Fibroblast of lung (primary cell): ENCODE data around the gene COL24A1. TPM values are rescaled to one million over a fixed set of nuclear protein-coding genes. Genes with fewer than 3 reads are reported as not detected.

Experiments
- DNase-seq, 2 donors: peaks; one replicate each; pipeline versions ENCODE4 v3.0.0 to v3.0.0-alpha.2; 2010; ENCODE audit warnings: low read depth in 2 of 2
- H2AFZ ChIP-seq: 2 replicates; pipeline ENCODE4 v1.5.1; 2012; ENCODE audit warnings: low read length, control low read depth, inconsistent platforms
- H3K27ac ChIP-seq: 2 replicates; pipeline ENCODE4 v1.5.1; 2011; ENCODE audit warnings: low read length, control low read depth; ENCODE audit not compliant: insufficient read depth
- H3K27me3 ChIP-seq: 2 replicates; pipeline ENCODE4 v1.5.1; 2011; ENCODE audit warnings: mild to moderate bottlenecking, low read length; ENCODE audit not compliant: control insufficient read depth, insufficient read depth
- H3K36me3 ChIP-seq: 2 replicates; pipeline ENCODE4 v1.5.1; 2011; ENCODE audit warnings: low read length; ENCODE audit not compliant: control insufficient read depth, insufficient read depth
- H3K4me1 ChIP-seq: 2 replicates; pipeline ENCODE4 v1.5.1; 2011; ENCODE audit warnings: low read length; ENCODE audit not compliant: control insufficient read depth, insufficient read depth; ENCODE audit errors: extremely low read depth
- H3K4me2 ChIP-seq: 2 replicates; pipeline ENCODE4 v1.5.1; 2011; ENCODE audit warnings: low read length, control low read depth; ENCODE audit not compliant: insufficient read depth; ENCODE audit errors: extremely low read depth
- H3K4me3 ChIP-seq, 4 experiments: fragments of 200-600 bp in 1 of 4; sonication (generic) in 1 of 4; replicated peaks in 1 of 4; 2 replicates each; pipeline ENCODE4 v1.5.1; 2011 to 2016; ENCODE audit warnings: low read length in 4 of 4, low read depth in 3 of 4, mild to moderate bottlenecking in 3 of 4, control low read depth in 2 of 4, inconsistent platforms in 1 of 4, mixed read lengths in 1 of 4; ENCODE audit not compliant: insufficient read depth in 1 of 4; ENCODE audit errors: control extremely low read depth in 1 of 4
- H3K79me2 ChIP-seq: 2 replicates; pipeline ENCODE4 v1.5.1; 2012; ENCODE audit warnings: mild to moderate bottlenecking, low read length, inconsistent platforms; ENCODE audit not compliant: control insufficient read depth, insufficient read depth
- H3K9ac ChIP-seq: 2 replicates; pipeline ENCODE4 v1.5.1; 2011; ENCODE audit warnings: mild to moderate bottlenecking, low read length, control low read depth; ENCODE audit not compliant: insufficient read depth
- H3K9me3 ChIP-seq: 2 replicates; pipeline ENCODE4 v1.5.1; 2012; ENCODE audit warnings: low read depth, low read length; ENCODE audit not compliant: control insufficient read depth, insufficient read depth
- H4K20me1 ChIP-seq: 2 replicates; pipeline ENCODE4 v1.5.1; 2011; ENCODE audit warnings: low read length; ENCODE audit not compliant: control insufficient read depth, insufficient read depth; ENCODE audit errors: extremely low read depth
- EZH2 ChIP-seq: IDR thresholded peaks from 2 replicates; pipeline ENCODE4 v1.5.1; 2012; ENCODE audit warnings: low read length, control low read depth, mild to moderate bottlenecking; ENCODE audit errors: missing control alignments
- polyA plus RNA-seq, 2 donors: library from polyadenylated mRNA; depleted of rRNA in 1 of 2; stranded (reverse) in 1 of 2; unstranded in 1 of 2; fragments of >200 nt; gene quantifications; 2 replicates each; pipeline ENCODE4 v1.2.1, GENCODE V29; 2011 to 2012; ENCODE audit warnings: missing spikeins in 1 of 2
- total RNA-seq: library from RNA; depleted of rRNA; stranded (reverse); fragments of >200 nt; gene quantifications from 2 replicates; pipeline ENCODE4 v1.2.1, GENCODE V29; 2014
- TF ChIP-seq, protein P1 (sequence below), 2 donors: IDR thresholded peaks in 1 of 2; conservative IDR thresholded peaks in 1 of 2; 1 replicate in 1 of 2; 2 replicates in 1 of 2; pipeline ENCODE4 v1.5.1; 2011 to 2012; ENCODE audit warnings: low read length in 2 of 2, control low read depth in 1 of 2, inconsistent platforms in 1 of 2, low read depth in 1 of 2, mild to moderate bottlenecking in 1 of 2

COL24A1 gene
- total and polyA plus RNA-seq, 2 donors (not counting 1 experiment from before 2014, with no cell fraction given): 0.31 to 3.3 TPM

DNA sequence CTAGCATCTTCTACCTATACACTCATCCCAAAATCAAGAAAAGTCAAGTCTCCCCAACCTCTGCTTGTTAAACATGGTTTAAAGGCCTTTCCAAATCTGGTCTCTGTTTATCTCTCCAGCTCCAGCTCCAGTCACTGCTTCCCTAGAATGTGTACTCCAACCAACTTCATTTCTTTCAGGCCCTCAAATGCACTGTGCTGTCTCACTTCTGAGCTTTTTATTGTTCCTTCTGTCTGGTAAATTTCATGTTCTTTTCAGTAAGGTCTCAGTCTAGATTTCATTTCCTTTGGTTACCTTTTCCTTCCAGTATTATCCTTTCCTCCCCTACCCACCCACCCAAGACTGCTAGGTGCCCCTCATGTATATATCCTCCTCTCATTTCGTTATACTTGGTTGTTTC is 3.7 kb downstream of the COL24A1 start:
- Histone ChIP-seq H3K9me3 (no peaks in the 10 kb centered on the region), H3K27me3 (no peaks in the 10 kb centered on the region), H3K4me1 (peaks cover 3% of the 10 kb centered on the region), H2AFZ (no peak overlapping the region), H3K36me3 (no peaks in the 10 kb centered on the region), H3K4me3 (no peak overlapping the region), H4K20me1 (no peaks in the 10 kb centered on the region), H3K4me2 (no peak overlapping the region), H3K9ac (no peak overlapping the region), H3K27ac (no peak overlapping the region), H3K79me2 (no peaks in the 10 kb centered on the region)
- TF ChIP-seq, protein P1, sequence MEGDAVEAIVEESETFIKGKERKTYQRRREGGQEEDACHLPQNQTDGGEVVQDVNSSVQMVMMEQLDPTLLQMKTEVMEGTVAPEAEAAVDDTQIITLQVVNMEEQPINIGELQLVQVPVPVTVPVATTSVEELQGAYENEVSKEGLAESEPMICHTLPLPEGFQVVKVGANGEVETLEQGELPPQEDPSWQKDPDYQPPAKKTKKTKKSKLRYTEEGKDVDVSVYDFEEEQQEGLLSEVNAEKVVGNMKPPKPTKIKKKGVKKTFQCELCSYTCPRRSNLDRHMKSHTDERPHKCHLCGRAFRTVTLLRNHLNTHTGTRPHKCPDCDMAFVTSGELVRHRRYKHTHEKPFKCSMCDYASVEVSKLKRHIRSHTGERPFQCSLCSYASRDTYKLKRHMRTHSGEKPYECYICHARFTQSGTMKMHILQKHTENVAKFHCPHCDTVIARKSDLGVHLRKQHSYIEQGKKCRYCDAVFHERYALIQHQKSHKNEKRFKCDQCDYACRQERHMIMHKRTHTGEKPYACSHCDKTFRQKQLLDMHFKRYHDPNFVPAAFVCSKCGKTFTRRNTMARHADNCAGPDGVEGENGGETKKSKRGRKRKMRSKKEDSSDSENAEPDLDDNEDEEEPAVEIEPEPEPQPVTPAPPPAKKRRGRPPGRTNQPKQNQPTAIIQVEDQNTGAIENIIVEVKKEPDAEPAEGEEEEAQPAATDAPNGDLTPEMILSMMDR (conservative IDR thresholded peaks at IDR 0.05 in 1 of 2, IDR thresholded peaks at IDR 0.05 in 1 of 2; ENCODE audit: low read depth in 1 of 2, low read length in 2 of 2): no peak
- no peak for TF ChIP-seq EZH2
- no peak for DNase-seq

DNA sequence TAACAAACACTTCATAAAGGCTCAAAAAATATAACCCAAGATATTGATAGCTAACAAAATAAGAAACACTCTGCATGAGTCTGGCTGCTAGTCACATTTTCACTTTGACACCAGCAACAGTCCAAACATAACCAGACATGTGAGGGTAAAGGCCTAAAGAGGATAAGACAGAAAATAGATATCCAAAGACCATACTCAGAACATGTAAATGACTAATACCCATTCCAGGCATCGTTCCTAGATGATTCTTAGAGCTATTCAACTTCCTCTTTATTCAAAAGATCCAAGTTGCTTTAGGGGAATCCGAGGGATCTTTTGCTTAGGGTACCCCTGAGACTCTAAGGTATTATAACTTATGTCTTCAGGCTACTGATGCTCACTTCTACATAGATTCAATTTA is 5.1 kb downstream of the COL24A1 start:
- peak overlapping the region; percentile 20 for H2AFZ ChIP-seq
- peak overlapping the region; percentile 51 for H3K4me2 ChIP-seq
- TF ChIP-seq, protein P1 (conservative IDR thresholded peaks at IDR 0.05 in 1 of 2, IDR thresholded peaks at IDR 0.05 in 1 of 2; ENCODE audit: low read depth in 1 of 2, low read length in 2 of 2): no peak
- no peak for TF ChIP-seq EZH2
- H3K36me3 ChIP-seq: no peaks in the 10 kb centered on the region
- no peak overlapping the region for H3K9ac ChIP-seq
- DNase-seq: peak; percentile 52 to 87
- H3K9me3 ChIP-seq: no peaks in the 10 kb centered on the region
- no peaks in the 10 kb centered on the region for H3K27me3 ChIP-seq
- no peaks in the 10 kb centered on the region for H4K20me1 ChIP-seq
- H3K4me3 ChIP-seq: no peak overlapping the region
- H3K4me1 ChIP-seq: peaks cover 1% of the 10 kb centered on the region
- H3K79me2 ChIP-seq: no peaks in the 10 kb centered on the region
- peak overlapping the region; percentile 20 for H3K27ac ChIP-seq

DNA sequence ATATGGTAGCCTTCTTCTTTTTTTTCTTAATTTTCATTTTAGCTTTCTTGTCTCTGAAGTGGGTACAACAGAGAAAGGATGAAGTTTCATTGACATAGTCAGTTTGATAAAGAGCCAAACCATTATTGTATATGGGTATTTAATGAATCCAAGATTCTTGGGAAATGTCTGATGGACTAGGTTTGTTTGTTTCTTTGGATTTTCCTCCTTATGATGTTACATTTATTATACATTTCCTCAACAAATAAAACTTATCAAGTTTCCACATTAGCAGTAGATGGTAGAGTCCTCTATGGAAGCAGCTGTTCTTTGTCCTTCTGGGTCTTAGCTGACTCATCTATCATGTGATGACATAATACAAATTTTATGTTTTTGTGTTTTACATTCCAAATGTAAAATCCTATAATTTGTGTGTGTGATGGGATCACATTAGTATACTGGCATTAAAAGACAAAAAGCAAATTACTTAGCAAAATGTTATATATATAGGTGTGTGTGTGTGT is 6.0 kb downstream of the COL24A1 start:
- Histone ChIP-seq H2AFZ (no peak overlapping the region), H3K79me2 (no peaks in the 10 kb centered on the region), H3K4me3 (no peak overlapping the region), H3K36me3 (no peaks in the 10 kb centered on the region), H3K4me2 (no peak overlapping the region), H4K20me1 (no peaks in the 10 kb centered on the region), H3K27me3 (no peaks in the 10 kb centered on the region), H3K4me1 (no peaks in the 10 kb centered on the region), H3K27ac (no peak overlapping the region), H3K9ac (no peak overlapping the region), H3K9me3 (no peaks in the 10 kb centered on the region)
- DNase-seq: peak; percentile 52
- no peak for TF ChIP-seq EZH2
- TF ChIP-seq, protein P1 (conservative IDR thresholded peaks at IDR 0.05 in 1 of 2, IDR thresholded peaks at IDR 0.05 in 1 of 2; ENCODE audit: low read depth in 1 of 2, low read length in 2 of 2): no peak
